K562 (cell line): Measurements from ENCODE around the gene TANGO6. TPM values are rescaled to one million over a fixed set of nuclear protein-coding genes. Genes with fewer than 3 reads are reported as not detected.

ENCODE experiments used
- ATAC-seq: fragments of 200-7000 bp; cut with Tn5 transposase; 3 replicates; pipeline ENCODE4 v1.9.1; 2020; ENCODE audit warnings: moderate library complexity
- BruUV-seq: library from RNA; stranded (reverse); fragments of 400-500 nt; replicated peaks from 2 replicates; lab custom pipeline; 2021; lab: Mats Ljungman, UMichigan
- CTCF ChIA-PET: fragments of 300-600 bp; formaldehyde crosslinking; extraction: SDS; loops from one replicate; lab custom pipeline; 2021; ENCODE audit warnings: low intra/inter-chr PET ratio; lab: Yijun Ruan, JAX
- POLR2A ChIA-PET: fragments of 300-600, 350-650 bp; sonication (Branson Sonifier 250); formaldehyde crosslinking; extraction: SDS; loops from one replicate; lab custom pipeline; 2021; ENCODE audit warnings: antibody characterized with exemption, inconsistent platforms; lab: Yijun Ruan, JAX
- DNase-seq, 4 experiments: peaks; one replicate each; pipeline versions ENCODE4 v3.0.0 to v3.0.0-alpha.2; 2011 to 2018; ENCODE audit warnings: low spot score in 3 of 4, mixed read lengths in 3 of 4; ENCODE audit errors: extremely low read depth in 1 of 4
- FAIRE-seq: peaks from 2 replicates; lab custom pipeline; 2011; peaks lifted over from hg19 to GRCh38; lab: Jason Lieb, UNC
- H2AFZ ChIP-seq: 2 replicates; pipeline ENCODE4 v1.6.0; 2011; ENCODE audit warnings: low read depth, low read length, control low read depth, inconsistent platforms
- H3K27ac ChIP-seq: fragments of 200-600 bp; 3 replicates; pipeline ENCODE4 v1.8.0; 2011; ENCODE audit warnings: low read depth, mild to moderate bottlenecking, control low read depth, inconsistent platforms, low read length, moderate library complexity, mixed read lengths; ENCODE audit errors: extremely low read depth
- H3K27me3 ChIP-seq, 2 experiments: fragments of 300-600 bp in 1 of 2; 2 replicates in 1 of 2; 3 replicates in 1 of 2; pipeline versions ENCODE4 v1.6.0 to v1.8.0; 2011; ENCODE audit warnings: inconsistent platforms in 2 of 2, low read length in 2 of 2, mild to moderate bottlenecking in 1 of 2, mixed read lengths in 1 of 2, moderate library complexity in 1 of 2; ENCODE audit not compliant: control insufficient read depth in 2 of 2, insufficient read depth in 2 of 2
- H3K36me3 ChIP-seq: fragments of 300-600 bp; 3 replicates; pipeline ENCODE4 v1.8.0; 2011; ENCODE audit warnings: mild to moderate bottlenecking, low read length, inconsistent platforms; ENCODE audit not compliant: control insufficient read depth, insufficient read depth
- H3K4me1 ChIP-seq, 2 experiments: fragments of 200-600 bp in 1 of 2; replicated peaks in 1 of 2; 2 replicates in 1 of 2; 3 replicates in 1 of 2; pipeline versions ENCODE4 v1.5.1 to v1.8.0; 2011; ENCODE audit warnings: inconsistent platforms in 2 of 2, low read length in 2 of 2, mild to moderate bottlenecking in 1 of 2, mixed read lengths in 1 of 2, moderate library complexity in 1 of 2; ENCODE audit not compliant: control insufficient read depth in 2 of 2, insufficient read depth in 2 of 2
- H3K4me2 ChIP-seq: 2 replicates; pipeline ENCODE4 v1.6.1; 2011; ENCODE audit warnings: low read length, control low read depth, inconsistent platforms, mixed read lengths; ENCODE audit not compliant: insufficient read depth
- H3K4me3 ChIP-seq: fragments of 200-600 bp; sonication (generic), shearing (Covaris generic); 2 replicates; pipeline ENCODE4 v1.5.1; 2016; ENCODE audit warnings: control low read depth, inconsistent platforms
- H3K79me2 ChIP-seq: fragments of 200-600 bp; 3 replicates; pipeline ENCODE4 v1.8.0; 2011; ENCODE audit warnings: low read length, inconsistent platforms; ENCODE audit not compliant: control insufficient read depth, insufficient read depth
- H3K9ac ChIP-seq, 2 experiments: 2 replicates each; pipeline versions ENCODE4 v1.6.0 to v1.6.1; 2011; ENCODE audit warnings: low read depth in 2 of 2, low read length in 2 of 2, control low read depth in 1 of 2, inconsistent platforms in 1 of 2, mild to moderate bottlenecking in 1 of 2, mixed read lengths in 1 of 2; ENCODE audit not compliant: insufficient read depth in 1 of 2
- H3K9me1 ChIP-seq: one replicate; pipeline ENCODE4 v1.6.0; 2011; ENCODE audit warnings: inconsistent platforms, mild to moderate bottlenecking, low read length, moderate library complexity; ENCODE audit not compliant: control insufficient read depth, insufficient read depth
- H3K9me3 ChIP-seq: replicated peaks from 2 replicates; pipeline ENCODE4 v1.5.1; 2011; ENCODE audit warnings: low read depth, low read length, inconsistent platforms; ENCODE audit not compliant: control insufficient read depth, insufficient read depth
- H4K20me1 ChIP-seq: replicated peaks from 2 replicates; pipeline ENCODE4 v1.6.1; 2011; ENCODE audit warnings: low read length, inconsistent platforms, mixed read lengths; ENCODE audit not compliant: control insufficient read depth, insufficient read depth
- GMEB1 ChIP-seq: fragments of 250-450 bp; sonication (Bioruptor Pico); IDR thresholded peaks from 2 replicates; pipeline ENCODE4 v1.4.0; 2020; ENCODE audit warnings: mild to moderate bottlenecking
- KAT8 ChIP-seq: fragments of 450-650 bp; IDR thresholded peaks from 2 replicates; pipeline ENCODE4 v1.6.1; 2016; ENCODE audit warnings: low read depth, mild to moderate bottlenecking
- MCM5 ChIP-seq: fragments of 450-650 bp; IDR thresholded peaks from 2 replicates; pipeline ENCODE4 v1.6.1; 2016; ENCODE audit warnings: low read depth
- SP1 ChIP-seq: sonication (generic); formaldehyde crosslinking; IDR thresholded peaks from 2 replicates; pipeline ENCODE4 v1.8.1; 2022; ENCODE audit warnings: mild to moderate bottlenecking, missing genetic modification reagents
- UBTF ChIP-seq, 2 experiments: IDR thresholded peaks; 2 replicates each; pipeline ENCODE4 v1.6.1; 2012; ENCODE audit warnings: improper control_type of control experiment in 2 of 2, low read depth in 2 of 2, low read length in 2 of 2, borderline replicate concordance in 1 of 2
- WGBS: fragments of 100-300 bp; shearing (Covaris generic); methylation state at CpG from one replicate; pipeline ENCODE4 v1.1.6; 2016; ENCODE audit warnings: low coverage, mixed read lengths; ENCODE audit not compliant: insufficient coverage; ENCODE audit errors: missing lambda C conversion rate; 5-methylcytosine and 5-hydroxymethylcytosine counted together
- in situ Hi-C: fragments of 300-500 bp; cut with MboI; formaldehyde crosslinking; loops from 4 replicates; pipeline ENCODE4 v1.15.0; 2018; ENCODE audit warnings: inconsistent platforms, mixed read lengths
- intact Hi-C: fragments of 100-400 bp; cut with micrococcal nuclease; formaldehyde crosslinking; loops from 2 replicates; pipeline ENCODE4 v1.14.2; 2022
- polyA plus RNA-seq, 8 experiments: library from polyadenylated mRNA; depleted of rRNA in 4 of 8; stranded (reverse) in 5 of 8; unstranded in 3 of 8; fragments of >200 nt; fragmentation: Nextera tagmentation in 2 of 8; fragmentation: Illumina TruSeq in 1 of 8; extraction: Ambion mirVana in 2 of 8; extraction: Trizol in 1 of 8; gene quantifications; 2 replicates each; pipeline versions ENCODE4 v1.2.1 to v1.2.3, GENCODE V29; 2011 to 2014; ENCODE audit warnings: inconsistent platforms in 1 of 8, missing spikeins in 1 of 8
- total RNA-seq, 7 experiments: library from RNA; depleted of rRNA in 6 of 7; stranded (reverse); fragments of >200 nt in 6 of 7; fragmentation: Illumina TruSeq in 2 of 7; extraction: Trizol in 2 of 7; gene quantifications; 2 replicates each; pipeline versions ENCODE4 v1.2.1 to v1.2.3, GENCODE V29; 2011 to 2021; ENCODE audit warnings: low replicate concordance in 1 of 7

The TANGO6 gene
- total and polyA plus RNA-seq, 9 of the 15 experiments (the other 6 are each of a cell fraction or from before 2014, with no cell fraction given): 1.6 to 15.2 (median 9.6) TPM

GRCh38 chr16:68951991-68952877 is 108.9 kb downstream of the TANGO6 start:
- Histone ChIP-seq H3K4me1 (no peaks in the 10 kb centered on the region), H3K9me1 (no peaks in the 10 kb centered on the region), H3K9ac (no peak overlapping the region), H3K4me2 (no peak overlapping the region), H3K4me3 (no peak overlapping the region), H3K27ac (no peak overlapping the region), H3K79me2 (no peaks in the 10 kb centered on the region), H2AFZ (no peak overlapping the region), H4K20me1 (no peaks in the 10 kb centered on the region), H3K9me3 (no peaks in the 10 kb centered on the region), H3K27me3 (no peaks in the 10 kb centered on the region), H3K36me3 (no peaks in the 10 kb centered on the region)
- intact Hi-C loops (no loop called here), in situ Hi-C loops (no loop called here)
- ChIA-PET POLR2A (interaction anchor here (0.6 to 0.8 kb wide), 2 partner anchors 11 to 796 kb away, joined by 3 read pairs; no protein-coding TSS in a partner anchor), CTCF (no interaction called here)
- BruUV-seq: no TSS peak
- TF ChIP-seq GMEB1 (CRISPR knock-in tag) (no peak), UBTF (IDR thresholded peaks at IDR 0.05; ENCODE audit: borderline replicate concordance in 1 of 2, low read depth in 2 of 2, low read length in 2 of 2) (no peak), KAT8 (no peak), SP1 (CRISPR knock-in tag) (no peak), MCM5 (no peak)
- WGBS: 20% methylated on average over 2 of the region's 2 CpGs
- FAIRE-seq (no peak), ATAC-seq (no peak), DNase-seq (no peak)
